Measurements from ENCODE around the gene CLOCK.

The CLOCK gene

GRCh38 chr4:55546506-55546755 is 278 bp downstream of the CLOCK start:
- H3K9me2 ChIP-seq (replicated peaks; ENCODE audit: low read depth, low read length), result no peaks in the 10 kb centered on the region
- H3F3A ChIP-seq (ENCODE audit: low read depth), result peaks cover 6% of the 10 kb centered on the region
- no peaks in the 10 kb centered on the region for H3K9me3 ChIP-seq (ENCODE audit: insufficient read depth, low read depth, low read length)
- H3K36me3 ChIP-seq (ENCODE audit: insufficient read depth, low read length), result no peaks in the 10 kb centered on the region
- peak overlapping the region; percentile 93 for H3K4me3 ChIP-seq (ENCODE audit: low read length, poor library complexity, severe bottlenecking)
- H3K27me3 ChIP-seq (ENCODE audit: insufficient read depth, low read length, poor library complexity, severe bottlenecking), result no peaks in the 10 kb centered on the region
- H3K79me2 ChIP-seq (ENCODE audit: insufficient read depth, low read length), result no peaks in the 10 kb centered on the region
- H3K9ac ChIP-seq (ENCODE audit: low read depth, low read length, poor library complexity, severe bottlenecking), result peak overlapping the region; percentile 77
- H3K4me1 ChIP-seq (ENCODE audit: insufficient read depth, low read length, poor library complexity, severe bottlenecking), result peaks cover 25% of the 10 kb centered on the region
- H4K20me1 ChIP-seq (ENCODE audit: insufficient read depth, low read length, poor library complexity, severe bottlenecking), result no peaks in the 10 kb centered on the region
- peak overlapping the region; percentile 91 for H2AFZ ChIP-seq (ENCODE audit: low read length)
- no peak for TF ChIP-seq EZH2phosphoT487 (IDR thresholded peaks at IDR 0.05; ENCODE audit: borderline replicate concordance)
- no peak for TF ChIP-seq CTCF (conservative IDR thresholded peaks at IDR 0.05; ENCODE audit: low read length)
- H3K4me2 ChIP-seq (ENCODE audit: low read depth, low read length, poor library complexity, severe bottlenecking), result peak overlapping the region; percentile 83

- Histone ChIP-seq H3K4me3 (ENCODE audit: low read length, poor library complexity, severe bottlenecking) (peak overlapping the region; percentile 93), H3K4me1 (ENCODE audit: insufficient read depth, low read length, poor library complexity, severe bottlenecking) (peaks cover 31% of the 10 kb centered on the region), H3K9me3 (ENCODE audit: insufficient read depth, low read depth, low read length) (no peaks in the 10 kb centered on the region), H3K36me3 (ENCODE audit: insufficient read depth, low read length) (no peaks in the 10 kb centered on the region), H3K79me2 (ENCODE audit: insufficient read depth, low read length) (no peaks in the 10 kb centered on the region), H4K20me1 (ENCODE audit: insufficient read depth, low read length, poor library complexity, severe bottlenecking) (no peaks in the 10 kb centered on the region), H3K4me2 (ENCODE audit: low read depth, low read length, poor library complexity, severe bottlenecking) (peak overlapping the region; percentile 83), H2AFZ (ENCODE audit: low read length) (peak overlapping the region; percentile 91), H3K9me2 (replicated peaks; ENCODE audit: low read depth, low read length) (no peaks in the 10 kb centered on the region), H3F3A (ENCODE audit: low read depth) (peaks cover 6% of the 10 kb centered on the region), H3K27me3 (ENCODE audit: insufficient read depth, low read length, poor library complexity, severe bottlenecking) (no peaks in the 10 kb centered on the region), H3K9ac (ENCODE audit: low read depth, low read length, poor library complexity, severe bottlenecking) (peak overlapping the region; percentile 77)
- no peak for TF ChIP-seq CTCF (conservative IDR thresholded peaks at IDR 0.05; ENCODE audit: low read length)
- no peak for TF ChIP-seq EZH2phosphoT487 (IDR thresholded peaks at IDR 0.05; ENCODE audit: borderline replicate concordance)
Measured at GRCh38 chr4:55545641-55546505, 836 bp downstream of the CLOCK start.

GRCh38 chr4:55545151-55545550 is 1.6 kb downstream of the CLOCK start:
- Histone ChIP-seq H3K4me3 (ENCODE audit: low read length, poor library complexity, severe bottlenecking) (peak overlapping the region; percentile 93), H4K20me1 (ENCODE audit: insufficient read depth, low read length, poor library complexity, severe bottlenecking) (no peaks in the 10 kb centered on the region), H3K4me2 (ENCODE audit: low read depth, low read length, poor library complexity, severe bottlenecking) (peak overlapping the region; percentile 83), H3K9me2 (replicated peaks; ENCODE audit: low read depth, low read length) (no peaks in the 10 kb centered on the region), H3K9ac (ENCODE audit: low read depth, low read length, poor library complexity, severe bottlenecking) (peak overlapping the region; percentile 77), H3F3A (ENCODE audit: low read depth) (peaks cover 6% of the 10 kb centered on the region), H3K27me3 (ENCODE audit: insufficient read depth, low read length, poor library complexity, severe bottlenecking) (no peaks in the 10 kb centered on the region), H3K9me3 (ENCODE audit: insufficient read depth, low read depth, low read length) (no peaks in the 10 kb centered on the region), H2AFZ (ENCODE audit: low read length) (peak overlapping the region; percentile 91; the same call in 1 of the 2 replicates), H3K36me3 (ENCODE audit: insufficient read depth, low read length) (no peaks in the 10 kb centered on the region), H3K79me2 (ENCODE audit: insufficient read depth, low read length) (no peaks in the 10 kb centered on the region), H3K4me1 (ENCODE audit: insufficient read depth, low read length, poor library complexity, severe bottlenecking) (peaks cover 29% of the 10 kb centered on the region)
- TF ChIP-seq CTCF (conservative IDR thresholded peaks at IDR 0.05; ENCODE audit: low read length) (no peak), EZH2phosphoT487 (IDR thresholded peaks at IDR 0.05; ENCODE audit: borderline replicate concordance) (no peak)

All from Loucy (cell line).